Measurements from ENCODE around the gene PTPRO. TPM values are rescaled to one million over a fixed set of nuclear protein-coding genes. Genes with fewer than 3 reads are reported as not detected.

Gene PTPRO
- total RNA-seq, 4 donors from 2014 or later = 0.52 to 5.0 (median 1.0) TPM

- WGBS = 70% methylated on average over 1 of the region's 1 CpG
- intact Hi-C loops (cut with DNase I) = no loop called here
- Histone ChIP-seq H3K9me3 (no peaks in the 10 kb centered on the region), H3K4me1 (peaks cover 0 to 10% (median 6%) of the 10 kb centered on the region in 4 donors), H3K27ac (replicated peaks in 1 of 4) (no peak overlapping the region), H3K27me3 (no peaks in the 10 kb centered on the region), H3K36me3 (no peaks in the 10 kb centered on the region), H3K4me3 (no peak overlapping the region)
- TF ChIP-seq POLR2A (IDR thresholded peaks at IDR 0.05; ENCODE audit: low read depth) = no peak
- no peak for TF ChIP-seq POLR2AphosphoS5 (IDR thresholded peaks at IDR 0.05)
- no peak for TF ChIP-seq EP300 (IDR thresholded peaks at IDR 0.05)
- TF ChIP-seq CTCF (IDR thresholded peaks at IDR 0.05) = no peak
- no peak for DNase-seq (ENCODE audit: extremely low spot score)
These were observed 223.0 kb downstream of the PTPRO start for GRCh38 chr12:15545334-15545733.

GRCh38 chr12:15546102-15546701 is 223.9 kb downstream of the PTPRO start:
- WGBS = 54% methylated on average over 1 of the region's 1 CpG
- Histone ChIP-seq H3K27me3 (no peaks in the 10 kb centered on the region), H3K36me3 (no peaks in the 10 kb centered on the region), H3K4me3 (no peak overlapping the region), H3K4me1 (peaks cover 0 to under 1% (median 0%) of the 10 kb centered on the region in 4 donors), H3K27ac (replicated peaks in 1 of 4) (peak overlapping the region in 2 of 4 donors; percentile 21 to 40), H3K9me3 (no peaks in the 10 kb centered on the region)
- no peak for TF ChIP-seq EP300 (IDR thresholded peaks at IDR 0.05)
- no peak for TF ChIP-seq POLR2AphosphoS5 (IDR thresholded peaks at IDR 0.05)
- TF ChIP-seq POLR2A (IDR thresholded peaks at IDR 0.05; ENCODE audit: low read depth) = no peak
- TF ChIP-seq CTCF (IDR thresholded peaks at IDR 0.05) = no peak
- DNase-seq (ENCODE audit: extremely low spot score) = no peak
- intact Hi-C loops (cut with DNase I) = no loop called here

GRCh38 chr12:15547063-15547462 is 224.8 kb downstream of the PTPRO start:
- TF ChIP-seq POLR2A (IDR thresholded peaks at IDR 0.05; ENCODE audit: low read depth) = no peak
- TF ChIP-seq EP300 (IDR thresholded peaks at IDR 0.05) = no peak
- TF ChIP-seq POLR2AphosphoS5 (IDR thresholded peaks at IDR 0.05) = no peak
- no peak for TF ChIP-seq CTCF (IDR thresholded peaks at IDR 0.05)
- 95% methylated on average over 5 of the region's 5 CpGs for WGBS
- H3K4me1 ChIP-seq = no peaks in the 10 kb centered on the region
- H3K27ac ChIP-seq (replicated peaks in 1 of 4) = peak overlapping the region in 1 of 4 donors; percentile 30
- no peaks in the 10 kb centered on the region for H3K9me3 ChIP-seq
- H3K4me3 ChIP-seq = no peak overlapping the region
- no peaks in the 10 kb centered on the region for H3K36me3 ChIP-seq
- intact Hi-C loops (cut with DNase I) = no loop called here
- no peaks in the 10 kb centered on the region for H3K27me3 ChIP-seq
- no peak for DNase-seq (ENCODE audit: extremely low spot score)

- no peak for DNase-seq (ENCODE audit: extremely low spot score)
- intact Hi-C loops (cut with DNase I) = no loop called here
- Histone ChIP-seq H3K4me3 (no peak overlapping the region), H3K27me3 (no peaks in the 10 kb centered on the region), H3K4me1 (no peaks in the 10 kb centered on the region), H3K27ac (replicated peaks in 1 of 4) (peak overlapping the region in 1 of 4 donors; percentile 30), H3K36me3 (no peaks in the 10 kb centered on the region), H3K9me3 (no peaks in the 10 kb centered on the region)
- TF ChIP-seq POLR2A (IDR thresholded peaks at IDR 0.05; ENCODE audit: low read depth) = no peak
- no peak for TF ChIP-seq POLR2AphosphoS5 (IDR thresholded peaks at IDR 0.05)
- TF ChIP-seq CTCF (IDR thresholded peaks at IDR 0.05) = no peak
- no peak for TF ChIP-seq EP300 (IDR thresholded peaks at IDR 0.05)
- WGBS = 83% methylated on average over 1 of the region's 1 CpG
These were observed 225.4 kb downstream of the PTPRO start for GRCh38 chr12:15547691-15548090.

- DNase-seq (ENCODE audit: extremely low spot score) = no peak
- no peaks in the 10 kb centered on the region for H3K4me1 ChIP-seq
- 93% methylated on average over 4 of the region's 4 CpGs for WGBS
- no peak for TF ChIP-seq EP300 (IDR thresholded peaks at IDR 0.05)
- no peak for TF ChIP-seq CTCF (IDR thresholded peaks at IDR 0.05)
- TF ChIP-seq POLR2AphosphoS5 (IDR thresholded peaks at IDR 0.05) = no peak
- TF ChIP-seq POLR2A (IDR thresholded peaks at IDR 0.05; ENCODE audit: low read depth) = no peak
- no peak overlapping the region for H3K4me3 ChIP-seq
- no peaks in the 10 kb centered on the region for H3K27me3 ChIP-seq
- H3K9me3 ChIP-seq = no peaks in the 10 kb centered on the region
- intact Hi-C loops (cut with DNase I) = no loop called here
- H3K27ac ChIP-seq (replicated peaks in 1 of 4) = no peak overlapping the region
- no peaks in the 10 kb centered on the region for H3K36me3 ChIP-seq
These were observed 228.5 kb downstream of the PTPRO start for GRCh38 chr12:15550793-15551192.

Measured in esophagus muscularis mucosa (tissue), 4 donors.